G401 (cell line): ENCODE results near the gene RRAS. TPM values are rescaled to one million over a fixed set of nuclear protein-coding genes. Genes with fewer than 3 reads are reported as not detected.
A peak's percentile ranks its signal among the peaks of the same experiment; 100 is the strongest.

ENCODE experiments used
- DNase-seq: peaks from one replicate; pipeline ENCODE4 v3.0.0-alpha.2; 2015; ENCODE audit warnings: low spot score
- in situ Hi-C: cut with HindIII; loops from 2 replicates; pipeline ENCODE4 v1.10.0; 2016; ENCODE audit warnings: low sequenced_read_pairs, mixed read lengths
- total RNA-seq: library from RNA; depleted of rRNA; stranded (reverse); fragments of >200 nt; shearing (Covaris generic); gene quantifications from 2 replicates; pipeline ENCODE4 v1.2.3, GENCODE V29; 2014; rRNA removed

The RRAS gene
- total RNA-seq, 1 experiment from 2014 or later, result 116 TPM

- peak; percentile 97 for DNase-seq
- in situ Hi-C loops, result no loop called here
Observed at GRCh38 chr19:49590071-49590970, 49.6 kb downstream of the RRAS start.

GRCh38 chr19:49589502-49589905, 50.4 kb downstream of the RRAS start:
- in situ Hi-C loops, result no loop called here
- no peak for DNase-seq

DNA sequence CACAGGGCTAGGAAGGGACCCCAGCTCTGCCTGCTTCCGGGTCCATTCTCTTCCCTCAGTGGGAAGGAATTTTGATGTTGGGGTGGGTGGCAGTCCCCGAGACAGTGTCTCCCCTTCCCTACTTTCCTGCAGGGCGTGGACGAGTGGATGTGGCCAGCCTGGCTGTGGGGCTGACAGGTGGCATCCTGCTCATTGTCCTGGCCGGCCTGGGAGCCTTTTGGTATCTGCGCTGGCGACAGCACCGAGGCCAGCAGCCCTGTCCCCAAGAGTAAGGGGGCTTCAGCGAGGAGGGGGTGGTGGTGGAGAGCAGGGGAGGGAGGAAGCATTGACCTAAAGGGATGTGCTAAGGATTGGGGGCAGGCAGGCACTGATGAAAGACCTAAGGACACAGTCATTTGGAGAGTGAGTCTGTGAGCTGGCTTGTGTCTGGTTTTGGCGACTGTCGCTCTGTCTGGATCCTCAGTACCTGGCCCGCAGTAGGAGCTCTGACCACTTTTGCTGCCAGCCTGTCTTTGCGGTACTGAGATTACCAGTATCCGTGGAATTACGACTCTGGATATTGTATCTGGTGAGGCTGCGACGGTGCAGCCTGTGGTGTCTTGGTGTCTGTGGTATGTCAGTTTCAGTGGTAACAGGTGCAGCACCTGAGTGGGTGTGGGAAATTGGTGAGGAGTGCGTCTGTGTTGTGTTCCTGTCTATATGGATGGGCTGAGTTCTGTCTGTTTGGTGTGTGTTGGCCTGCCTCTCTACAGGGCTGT, 51.4 kb downstream of the RRAS start:
- in situ Hi-C loops, result no loop called here
- no peak for DNase-seq

- no peak for DNase-seq
- in situ Hi-C loops, result no loop called here
Observed at GRCh38 chr19:49587227-49587626, 52.7 kb downstream of the RRAS start.

Other genes with a start within 250 kb of the RRAS start
- gene PTH2, start 216.7 kb downstream of the RRAS start, total RNA-seq, result not detected in 2 replicates
- gene GFY, start 214.8 kb downstream of the RRAS start, total RNA-seq, result 0.55 and 1.3 TPM in 2 replicates
- 3.1 and 7.0 TPM in 2 replicates for gene SLC17A7, start 198.6 kb downstream of the RRAS start, total RNA-seq
- 148 and 183 TPM in 2 replicates for gene PIH1D1, start 188.3 kb downstream of the RRAS start, total RNA-seq
- gene ALDH16A1, start 186.9 kb downstream of the RRAS start, total RNA-seq, result 50.9 and 65.6 TPM in 2 replicates
- 0.74 TPM in 1 of 2 replicates, not detected in the other for gene FLT3LG, start 165.9 kb downstream of the RRAS start, total RNA-seq
- gene RPL13A, start 152.5 kb downstream of the RRAS start, total RNA-seq, result 2,624 and 3,787 TPM in 2 replicates
- 2,371 and 2,995 TPM in 2 replicates for gene RPS11, start 143.7 kb downstream of the RRAS start, total RNA-seq
- 29.8 and 35.9 TPM in 2 replicates for gene FCGRT, start 127.5 kb downstream of the RRAS start, total RNA-seq
- 0.74 and 10.8 TPM in 2 replicates for gene RCN3, start 112.1 kb downstream of the RRAS start, total RNA-seq
- gene NOSIP, start 59.6 kb downstream of the RRAS start, total RNA-seq, result 69.6 and 97.3 TPM in 2 replicates
- 1.9 TPM in 1 of 2 replicates, not detected in the other for gene PRRG2, start 58.8 kb downstream of the RRAS start, total RNA-seq
- 0.49 and 3.0 TPM in 2 replicates for gene PRR12, start 49.0 kb downstream of the RRAS start, total RNA-seq
- gene SCAF1, start 2.1 kb upstream of the RRAS start, total RNA-seq, result 22.3 and 25.2 TPM in 2 replicates
- 56.7 and 59.6 TPM in 2 replicates for gene IRF3, start 25.7 kb upstream of the RRAS start, total RNA-seq
- gene BCL2L12, start 25.8 kb upstream of the RRAS start, total RNA-seq, result 8.1 and 13.9 TPM in 2 replicates
- 633 and 640 TPM in 2 replicates for gene PRMT1, start 37.1 kb upstream of the RRAS start, total RNA-seq
- 1.1 and 1.7 TPM in 2 replicates for gene ADM5, start 49.5 kb upstream of the RRAS start, total RNA-seq
- gene CPT1C, start 51.0 kb upstream of the RRAS start, total RNA-seq, result 38.8 and 54.5 TPM in 2 replicates
- gene TSKS, start 123.2 kb upstream of the RRAS start, total RNA-seq, result 0.49 TPM in 1 of 2 replicates, not detected in the other
- gene AP2A1, start 126.9 kb upstream of the RRAS start, total RNA-seq, result 152 and 155 TPM in 2 replicates
- gene FUZ, start 173.1 kb upstream of the RRAS start, total RNA-seq, result 33.9 and 38.6 TPM in 2 replicates
- 30.2 and 44.7 TPM in 2 replicates for gene MED25, start 178.1 kb upstream of the RRAS start, total RNA-seq
- 147 and 166 TPM in 2 replicates for gene PTOV1, start 211.0 kb upstream of the RRAS start, total RNA-seq
- gene PNKP, start 227.4 kb upstream of the RRAS start, total RNA-seq, result 90.2 and 111 TPM in 2 replicates
- 14.0 and 18.0 TPM in 2 replicates for gene AKT1S1, start 237.2 kb upstream of the RRAS start, total RNA-seq
- gene TBC1D17, start 237.6 kb upstream of the RRAS start, total RNA-seq, result 6.5 and 7.6 TPM in 2 replicates